Measurements from ENCODE around the gene B3GAT2. TPM values are rescaled to one million over a fixed set of nuclear protein-coding genes. Genes with fewer than 3 reads are reported as not detected.
"Not testable (repeated sequence)": the region's sequence is repeated elsewhere in the genome, so short reads cannot be mapped to it uniquely, and the experiment has no call there.

The B3GAT2 gene
- total RNA-seq, 3 donors from 2014 or later: 0.13 TPM; not detected in 2

GRCh38 chr6:70952608-70953165 lies 4.2 kb downstream of the B3GAT2 start:
- H3K36me3 ChIP-seq (ENCODE audit: low read depth): no peaks in the 10 kb centered on the region
- no peak overlapping the region for H3K4me3 ChIP-seq
- H3K4me1 ChIP-seq (ENCODE audit: low read depth): peaks cover 21% of the 10 kb centered on the region
- TF ChIP-seq CTCF (IDR thresholded peaks at IDR 0.05): no peak
- intact Hi-C loops (cut with DNase I, micrococcal nuclease): loop anchor here in 1 of 2 donors (10.0 kb wide), 1 partner anchor 248 kb away; no protein-coding TSS in a partner anchor
- H3K9me3 ChIP-seq: no peaks in the 10 kb centered on the region
- ATAC-seq: no peak
- DNase-seq: no peak

GRCh38 chr6:70944321-70944720 lies 12.5 kb downstream of the B3GAT2 start:
- intact Hi-C loops (cut with DNase I, micrococcal nuclease); ATAC-seq; DNase-seq: not testable (repeated sequence)

GRCh38 chr6:70933853-70934252 lies 23.0 kb downstream of the B3GAT2 start:
- H3K9me3 ChIP-seq: no peaks in the 10 kb centered on the region
- intact Hi-C loops (cut with DNase I, micrococcal nuclease): no loop called here
- no peaks in the 10 kb centered on the region for H3K4me1 ChIP-seq (ENCODE audit: low read depth)
- H3K36me3 ChIP-seq (ENCODE audit: low read depth): no peaks in the 10 kb centered on the region
- H3K4me3 ChIP-seq: no peak overlapping the region
- DNase-seq (no peak), ATAC-seq (no peak)
- TF ChIP-seq CTCF (IDR thresholded peaks at IDR 0.05): no peak

More at GRCh38 chr6:70944321-70944720, 12.5 kb downstream of the B3GAT2 start:
- H3K4me3 ChIP-seq; H3K9me3 ChIP-seq; H3K4me1 ChIP-seq (ENCODE audit: low read depth); H3K36me3 ChIP-seq (ENCODE audit: low read depth): not testable (repeated sequence)

GRCh38 chr6:70905742-70906141 lies 51.1 kb downstream of the B3GAT2 start:
- intact Hi-C loops (cut with DNase I, micrococcal nuclease): no loop called here
- H3K9me3 ChIP-seq: no peaks in the 10 kb centered on the region
- H3K4me1 ChIP-seq (ENCODE audit: low read depth): no peaks in the 10 kb centered on the region
- H3K36me3 ChIP-seq (ENCODE audit: low read depth): no peaks in the 10 kb centered on the region
- TF ChIP-seq CTCF (IDR thresholded peaks at IDR 0.05): no peak
- no peak for ATAC-seq
- DNase-seq: no peak
- no peak overlapping the region for H3K4me3 ChIP-seq

GRCh38 chr6:70903665-70904452 lies 53.0 kb downstream of the B3GAT2 start:
- ATAC-seq (no peak), DNase-seq (no peak)
- no peak for TF ChIP-seq CTCF (IDR thresholded peaks at IDR 0.05)
- intact Hi-C loops (cut with DNase I, micrococcal nuclease): no loop called here
- Histone ChIP-seq H3K9me3 (no peaks in the 10 kb centered on the region), H3K36me3 (ENCODE audit: low read depth) (no peaks in the 10 kb centered on the region), H3K4me3 (no peak overlapping the region), H3K4me1 (ENCODE audit: low read depth) (no peaks in the 10 kb centered on the region)

- DNase-seq (no peak), ATAC-seq (no peak)
- TF ChIP-seq CTCF (IDR thresholded peaks at IDR 0.05): no peak
- Histone ChIP-seq H3K4me3 (no peak overlapping the region), H3K9me3 (no peaks in the 10 kb centered on the region), H3K36me3 (ENCODE audit: low read depth) (no peaks in the 10 kb centered on the region), H3K4me1 (ENCODE audit: low read depth) (no peaks in the 10 kb centered on the region)
- intact Hi-C loops (cut with DNase I, micrococcal nuclease): no loop called here
Observed at GRCh38 chr6:70901324-70901723, 55.5 kb downstream of the B3GAT2 start.
